ENCODE measurements around the gene HUNK.

The HUNK gene

GRCh38 chr21:31898933-31899630 lies 26.3 kb downstream of the HUNK start:
- DNase-seq: no peak

- DNase-seq: no peak
Measured at GRCh38 chr21:31900121-31900895, 27.5 kb downstream of the HUNK start.

GRCh38 chr21:31901315-31901714 lies 28.5 kb downstream of the HUNK start:
- DNase-seq: no peak

GRCh38 chr21:31902438-31902837 lies 29.6 kb downstream of the HUNK start:
- DNase-seq: no peak

- DNase-seq: no peak
Measured at GRCh38 chr21:31903896-31904295, 31.1 kb downstream of the HUNK start.

GRCh38 chr21:31905503-31906451 lies 33.0 kb downstream of the HUNK start:
- DNase-seq: no peak

- no peak for DNase-seq
Measured at GRCh38 chr21:31908106-31909031, 35.5 kb downstream of the HUNK start.

GRCh38 chr21:31909153-31910073 lies 36.6 kb downstream of the HUNK start:
- no peak for DNase-seq

GRCh38 chr21:31910074-31910470 lies 37.3 kb downstream of the HUNK start:
- no peak for DNase-seq

GRCh38 chr21:31911138-31911907 lies 38.5 kb downstream of the HUNK start:
- DNase-seq: no peak

GRCh38 chr21:31912501-31912900 lies 39.7 kb downstream of the HUNK start:
- DNase-seq: no peak

- DNase-seq: no peak
Measured at GRCh38 chr21:31913182-31913608, 40.4 kb downstream of the HUNK start.

GRCh38 chr21:31914472-31914871 lies 41.7 kb downstream of the HUNK start:
- no peak for DNase-seq

- DNase-seq: no peak
Measured at GRCh38 chr21:31915566-31915965, 42.7 kb downstream of the HUNK start.

GRCh38 chr21:31917108-31917507 lies 44.3 kb downstream of the HUNK start:
- DNase-seq: no peak

GRCh38 chr21:31918250-31918775 lies 45.5 kb downstream of the HUNK start:
- no peak for DNase-seq

GRCh38 chr21:31920275-31920674 lies 47.5 kb downstream of the HUNK start:
- DNase-seq: no peak

GRCh38 chr21:31921079-31921478 lies 48.3 kb downstream of the HUNK start:
- no peak for DNase-seq

- DNase-seq: no peak
Measured at GRCh38 chr21:31922881-31923280, 50.1 kb downstream of the HUNK start.

- DNase-seq: no peak
Measured at GRCh38 chr21:31923756-31924155, 50.9 kb downstream of the HUNK start.

Data from activated T-cell treated with anti-CD3 and anti-CD28 coated beads, Interleukin-2, amount 50 U/mL, for 48 hours (primary cell).